Prostate gland (tissue), 2 donors: ENCODE measurements around the gene MYD88. TPM values are rescaled to one million over a fixed set of nuclear protein-coding genes. Genes with fewer than 3 reads are reported as not detected.
A peak's percentile ranks its signal among the peaks of the same experiment; 100 is the strongest.

Experiments
- DNase-seq: peaks from one replicate; pipeline ENCODE4 v3.0.0-alpha.2; 2019; ENCODE audit warnings: low spot score
- H3K27ac ChIP-seq, 2 donors: fragments of 200-600 bp; sonication (generic); 2 replicates each; pipeline ENCODE4 v1.5.1; 2017 to 2019
- H3K27me3 ChIP-seq: fragments of 200-600 bp; sonication (generic); replicated peaks from 2 replicates; pipeline ENCODE4 v1.5.1; 2019; ENCODE audit not compliant: insufficient read depth
- H3K36me3 ChIP-seq, 2 donors: fragments of 200-600 bp; sonication (generic); 1 replicate in 1 of 2; 2 replicates in 1 of 2; pipeline versions ENCODE4 v1.5.1 to v1.8.1; 2017 to 2019
- H3K4me1 ChIP-seq: fragments of 200-600 bp; sonication (generic); replicated peaks from 2 replicates; pipeline ENCODE4 v1.5.1; 2019
- H3K4me3 ChIP-seq, 2 donors: fragments of 200-600 bp; sonication (generic); 2 replicates each; pipeline ENCODE4 v1.5.1; 2017 to 2019
- H3K9me3 ChIP-seq: fragments of 200-600 bp; sonication (generic); 2 replicates; pipeline ENCODE4 v1.5.1; 2017
- CTCF ChIP-seq, 4 experiments: fragments of 200-600 bp in 2 of 4; fragments of 450-650 bp in 2 of 4; sonication (generic) in 2 of 4; IDR thresholded peaks; 1 replicate in 3 of 4; 2 replicates in 1 of 4; pipeline ENCODE4 v1.5.1; 2016 to 2019; ENCODE audit warnings: antibody characterized with exemption in 4 of 4, mild to moderate bottlenecking in 2 of 4, moderate library complexity in 2 of 4
- POLR2A ChIP-seq: fragments of 450-650 bp; IDR thresholded peaks from one replicate; pipeline ENCODE4 v1.6.1; 2016; ENCODE audit warnings: antibody characterized with exemption, mild to moderate bottlenecking
- POLR2AphosphoS5 ChIP-seq: sonication (generic); formaldehyde crosslinking; IDR thresholded peaks from one replicate; pipeline ENCODE4 v1.6.1; 2017; ENCODE audit warnings: antibody characterized with exemption
- WGBS: methylation state at CpG from one replicate; pipeline ENCODE4 v1.1.5; 2018; 5-methylcytosine and 5-hydroxymethylcytosine counted together
- intact Hi-C: fragments of 100-400 bp; cut with DNase I; formaldehyde crosslinking; loops from one replicate; pipeline ENCODE4 v1.14.2; 2022
- total RNA-seq, 2 donors: library from RNA; depleted of rRNA; stranded (reverse); fragments of >200 nt; gene quantifications; one replicate each; pipeline ENCODE4 v1.1.0, GENCODE V29; 2016

The MYD88 gene
- total RNA-seq = 10 to 100 TPM; 21.4 to 30.8 TPM

GRCh38 chr3:38138349-38139190, at the start of gene MYD88:
Gene MYD88 (plus strand): TSS chr3:38138661. CDS start chr3:38138701, 40 bp downstream.
- Histone ChIP-seq H3K27ac (peak within 1 kb of the TSS; percentile 91 to 94), H3K36me3 (no peaks in the 10 kb centered on the region), H3K9me3 (no peaks in the 10 kb centered on the region), H3K4me3 (peak within 1 kb of the TSS; percentile 90 to 99), H3K27me3 (no peaks in the 10 kb centered on the region), H3K4me1 (peaks cover 3% of the 10 kb centered on the region)
- intact Hi-C loops = loop anchor here (2.0 to 10.0 kb wide), 4 partner anchors 26 to 346 kb away; partner anchors contain the start of genes ACVR2B and OXSR1
- TF ChIP-seq POLR2A (peak; percentile 92), CTCF (IDR thresholded peaks at IDR 0.05) (no peak), POLR2AphosphoS5 (peak; percentile 71)
- DNase-seq = peak; percentile 79
- WGBS = 1% methylated on average over 65 of the region's 65 CpGs

GRCh38 chr3:38089163-38089562, 49.3 kb upstream of the MYD88 start:
- H3K4me3 ChIP-seq = no peak overlapping the region
- no peak for TF ChIP-seq POLR2A
- TF ChIP-seq CTCF (IDR thresholded peaks at IDR 0.05) = no peak
- no peak for TF ChIP-seq POLR2AphosphoS5
- 88% methylated on average over 2 of the region's 2 CpGs for WGBS
- intact Hi-C loops = no loop called here
- H3K27me3 ChIP-seq = no peaks in the 10 kb centered on the region
- no peaks in the 10 kb centered on the region for H3K36me3 ChIP-seq
- H3K27ac ChIP-seq = no peak overlapping the region
- no peaks in the 10 kb centered on the region for H3K4me1 ChIP-seq
- DNase-seq = no peak
- no peaks in the 10 kb centered on the region for H3K9me3 ChIP-seq

- no peak for DNase-seq
- WGBS = 84% methylated on average over 3 of the region's 3 CpGs
- Histone ChIP-seq H3K27ac (no peak overlapping the region), H3K9me3 (no peaks in the 10 kb centered on the region), H3K4me1 (no peaks in the 10 kb centered on the region), H3K27me3 (no peaks in the 10 kb centered on the region), H3K36me3 (no peaks in the 10 kb centered on the region), H3K4me3 (no peak overlapping the region)
- intact Hi-C loops = no loop called here
- TF ChIP-seq CTCF (IDR thresholded peaks at IDR 0.05) (no peak), POLR2A (no peak)
These were observed 48.0 kb upstream of the MYD88 start for GRCh38 chr3:38090453-38090852.

GRCh38 chr3:38094999-38095398, 43.5 kb upstream of the MYD88 start:
- Histone ChIP-seq H3K27ac (no peak overlapping the region), H3K27me3 (no peaks in the 10 kb centered on the region), H3K4me1 (no peaks in the 10 kb centered on the region), H3K4me3 (no peak overlapping the region), H3K36me3 (no peaks in the 10 kb centered on the region), H3K9me3 (no peaks in the 10 kb centered on the region)
- intact Hi-C loops = no loop called here
- DNase-seq = no peak
- 91% methylated on average over 3 of the region's 3 CpGs for WGBS
- TF ChIP-seq CTCF (IDR thresholded peaks at IDR 0.05) (no peak), POLR2A (no peak), POLR2AphosphoS5 (no peak)
